GM12891 (cell line): ENCODE results near the gene FYB2.

Experiments used
- DNase-seq: peaks from one replicate; pipeline ENCODE4 v3.0.0; 2011; ENCODE audit warnings: low spot score; ENCODE audit not compliant: insufficient read length
- FAIRE-seq: peaks from 2 replicates; lab custom pipeline; 2011; peaks lifted over from hg19 to GRCh38; lab: Jason Lieb, UNC
- PAX5 ChIP-seq: IDR thresholded peaks from 2 replicates; pipeline ENCODE4 v1.6.1; 2011; ENCODE audit warnings: low read length, moderate library complexity, mild to moderate bottlenecking; ENCODE audit not compliant: insufficient read depth, severe bottlenecking
- POLR2A ChIP-seq: IDR thresholded peaks from 2 replicates; pipeline ENCODE4 v1.6.1; 2011; ENCODE audit warnings: low read depth, low read length, control low read depth
- POLR2AphosphoS5 ChIP-seq: IDR thresholded peaks from 2 replicates; pipeline ENCODE4 v1.6.1; 2011; ENCODE audit warnings: low read depth, low read length, control low read depth
- POU2F2 ChIP-seq: IDR thresholded peaks from 2 replicates; pipeline ENCODE4 v1.6.1; 2011; ENCODE audit warnings: low read depth, mild to moderate bottlenecking, control low read depth, low read length, moderate library complexity
- SPI1 ChIP-seq: IDR thresholded peaks from 2 replicates; pipeline ENCODE4 v1.6.1; 2011; ENCODE audit warnings: low read depth, low read length, control low read depth
- TAF1 ChIP-seq: IDR thresholded peaks from 2 replicates; pipeline ENCODE4 v1.6.1; 2011; ENCODE audit warnings: low read depth, low read length, control low read depth

Gene FYB2

GRCh38 chr1:56755911-56756310 is 63.3 kb downstream of the FYB2 start:
- FAIRE-seq (no peak), DNase-seq (no peak)
- TF ChIP-seq PAX5, result no peak
- no peak for TF ChIP-seq POU2F2
- TF ChIP-seq SPI1, result no peak
- no peak for TF ChIP-seq TAF1
- TF ChIP-seq POLR2A, result no peak
- TF ChIP-seq POLR2AphosphoS5, result no peak

DNA sequence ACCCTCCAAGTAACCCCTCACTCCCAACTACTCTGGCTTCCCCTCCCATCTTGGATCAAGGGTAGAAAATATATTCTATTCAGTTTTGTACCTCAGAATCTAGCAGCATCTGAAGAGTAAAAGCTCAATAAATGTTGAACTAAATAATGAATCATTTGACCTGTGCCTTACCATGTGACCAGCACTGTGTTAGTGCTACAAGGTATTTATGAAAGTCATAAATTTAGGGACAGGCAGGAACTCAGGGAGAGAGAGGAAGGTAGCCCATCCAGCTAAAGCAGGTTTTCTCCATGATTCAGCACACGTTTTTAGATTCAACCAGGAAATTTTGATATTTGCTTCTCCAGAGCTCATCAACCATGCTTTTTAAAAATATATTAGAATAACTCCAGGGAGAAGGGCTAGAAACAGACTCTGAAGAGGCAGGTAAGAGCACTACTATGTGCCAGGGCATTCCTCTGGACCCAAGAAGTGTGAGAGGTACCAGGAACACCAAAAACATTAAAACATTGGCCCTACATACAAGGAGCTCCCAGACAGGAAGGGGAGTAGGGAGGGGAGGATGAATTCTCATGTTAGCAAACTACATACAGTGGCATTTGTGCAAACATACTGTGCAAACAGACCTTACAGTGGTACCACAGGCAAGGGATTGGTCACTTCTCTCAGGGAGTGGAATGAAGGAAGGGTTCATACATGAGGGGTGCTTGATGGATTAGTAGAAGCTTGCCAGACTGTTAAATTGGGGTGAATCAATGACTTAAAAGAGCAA is 64.3 kb downstream of the FYB2 start:
- FAIRE-seq (no peak), DNase-seq (no peak)
- no peak for TF ChIP-seq POLR2A
- TF ChIP-seq POU2F2, result no peak
- TF ChIP-seq POLR2AphosphoS5, result no peak
- no peak for TF ChIP-seq PAX5

DNA sequence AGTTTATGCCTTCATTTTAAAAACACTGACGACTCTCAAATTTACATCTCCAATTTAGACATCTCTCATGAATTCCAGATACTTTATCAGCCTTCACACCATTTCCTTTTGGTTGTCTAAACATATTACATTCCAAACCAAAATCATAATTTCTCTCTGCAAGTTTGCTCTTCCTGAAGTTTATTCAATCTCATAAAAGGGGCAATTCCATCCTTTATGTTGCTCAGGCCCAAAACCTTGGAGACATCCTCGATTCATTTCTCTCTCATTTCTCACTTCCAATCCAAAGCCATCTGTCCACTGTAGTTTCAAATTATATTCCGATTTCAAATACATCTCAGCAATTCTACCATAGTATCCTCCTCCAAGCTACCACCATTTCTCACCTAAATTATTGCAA is 74.0 kb downstream of the FYB2 start:
- TF ChIP-seq PAX5, result no peak
- TF ChIP-seq POU2F2, result no peak
- no peak for TF ChIP-seq POLR2AphosphoS5
- TF ChIP-seq SPI1, result no peak
- no peak for TF ChIP-seq TAF1
- TF ChIP-seq POLR2A, result no peak
- no peak for DNase-seq
- no peak for FAIRE-seq

- TF ChIP-seq SPI1 (no peak), POLR2A (no peak), POU2F2 (no peak), POLR2AphosphoS5 (no peak), PAX5 (no peak)
- FAIRE-seq, result peak; percentile 23
- no peak for DNase-seq
These were observed 90.2 kb downstream of the FYB2 start for GRCh38 chr1:56728964-56729363.

DNA sequence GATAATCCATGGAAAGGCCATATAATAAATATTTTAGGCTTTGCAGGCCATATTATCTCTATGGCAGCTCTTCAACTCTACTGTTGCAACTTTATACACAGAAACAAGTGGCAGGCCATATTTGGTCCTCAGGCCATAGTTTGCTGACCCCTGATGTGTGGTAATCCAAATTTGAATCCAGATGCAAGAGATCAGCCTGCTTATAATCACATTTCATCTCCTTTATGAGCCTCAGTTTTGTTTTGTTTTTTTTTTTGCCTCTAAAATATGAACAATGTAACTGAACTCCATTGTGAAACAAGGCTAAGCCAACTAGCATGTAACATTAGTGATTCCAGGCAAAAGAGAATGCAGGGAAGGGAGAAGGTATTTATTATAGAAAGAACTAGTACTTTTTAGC is 92.5 kb downstream of the FYB2 start:
- no peak for FAIRE-seq
- TF ChIP-seq TAF1 (no peak), PAX5 (no peak), POLR2A (no peak), POU2F2 (no peak), SPI1 (no peak), POLR2AphosphoS5 (no peak)

GRCh38 chr1:56719171-56719570 is 100.0 kb downstream of the FYB2 start:
- TF ChIP-seq PAX5 (no peak), POLR2A (no peak), POU2F2 (no peak), SPI1 (no peak), TAF1 (no peak), POLR2AphosphoS5 (no peak)
- DNase-seq (no peak), FAIRE-seq (no peak)

More for the DNA sequence above, 92.5 kb downstream of the FYB2 start:
- no peak for DNase-seq

- TF ChIP-seq TAF1 (no peak), POU2F2 (no peak), POLR2AphosphoS5 (no peak), SPI1 (no peak), POLR2A (no peak), PAX5 (no peak)
- DNase-seq (no peak), FAIRE-seq (no peak)
These were observed 104.0 kb downstream of the FYB2 start for GRCh38 chr1:56715156-56715555.

GRCh38 chr1:56713112-56713511 is 106.1 kb downstream of the FYB2 start:
- FAIRE-seq, result no peak
- DNase-seq, result no peak
- TF ChIP-seq SPI1 (no peak), POU2F2 (no peak), PAX5 (no peak), TAF1 (no peak), POLR2AphosphoS5 (no peak), POLR2A (no peak)

GRCh38 chr1:56712150-56712549 is 107.1 kb downstream of the FYB2 start:
- DNase-seq (no peak), FAIRE-seq (no peak)
- TF ChIP-seq PAX5 (no peak), POLR2AphosphoS5 (no peak), POU2F2 (no peak), SPI1 (no peak), TAF1 (no peak), POLR2A (no peak)
